ENCODE results near the gene WDR83. TPM values are rescaled to one million over a fixed set of nuclear protein-coding genes. Genes with fewer than 3 reads are reported as not detected.

The WDR83 gene
- total RNA-seq, 2 donors from 2014 or later: 10.1 to 11.6 TPM

DNA sequence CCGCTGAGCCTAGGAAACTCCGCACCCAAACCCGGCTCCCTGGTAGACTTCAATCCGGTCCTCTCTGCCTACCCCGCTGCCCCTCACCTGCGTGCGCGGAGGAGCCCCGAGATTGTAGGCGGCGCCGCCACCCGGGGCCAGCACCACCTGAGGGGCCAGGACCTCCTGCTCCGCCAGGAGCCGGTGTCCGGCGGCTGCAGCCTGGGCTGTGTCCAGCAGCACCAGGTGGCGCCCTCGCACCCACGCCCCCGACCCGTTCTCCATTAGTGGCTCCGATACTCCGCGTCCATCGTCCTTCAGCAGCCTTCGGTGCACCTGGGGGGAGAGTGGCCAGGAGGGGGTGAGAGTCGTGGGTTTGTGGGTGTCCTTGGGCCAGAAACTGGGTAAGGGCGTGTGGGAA lies 18.5 kb upstream of the WDR83 start:
- no peaks in the 10 kb centered on the region for H3K27me3 ChIP-seq
- peak overlapping the region; percentile 36 to 46 for H3K4me3 ChIP-seq
- no peaks in the 10 kb centered on the region for H3K36me3 ChIP-seq
- H3K9me3 ChIP-seq: no peaks in the 10 kb centered on the region
- no peak overlapping the region for H3K27ac ChIP-seq
- H3K4me1 ChIP-seq: peaks cover 0 to 14% of the 10 kb centered on the region in 2 donors
- TF ChIP-seq, protein P1, sequence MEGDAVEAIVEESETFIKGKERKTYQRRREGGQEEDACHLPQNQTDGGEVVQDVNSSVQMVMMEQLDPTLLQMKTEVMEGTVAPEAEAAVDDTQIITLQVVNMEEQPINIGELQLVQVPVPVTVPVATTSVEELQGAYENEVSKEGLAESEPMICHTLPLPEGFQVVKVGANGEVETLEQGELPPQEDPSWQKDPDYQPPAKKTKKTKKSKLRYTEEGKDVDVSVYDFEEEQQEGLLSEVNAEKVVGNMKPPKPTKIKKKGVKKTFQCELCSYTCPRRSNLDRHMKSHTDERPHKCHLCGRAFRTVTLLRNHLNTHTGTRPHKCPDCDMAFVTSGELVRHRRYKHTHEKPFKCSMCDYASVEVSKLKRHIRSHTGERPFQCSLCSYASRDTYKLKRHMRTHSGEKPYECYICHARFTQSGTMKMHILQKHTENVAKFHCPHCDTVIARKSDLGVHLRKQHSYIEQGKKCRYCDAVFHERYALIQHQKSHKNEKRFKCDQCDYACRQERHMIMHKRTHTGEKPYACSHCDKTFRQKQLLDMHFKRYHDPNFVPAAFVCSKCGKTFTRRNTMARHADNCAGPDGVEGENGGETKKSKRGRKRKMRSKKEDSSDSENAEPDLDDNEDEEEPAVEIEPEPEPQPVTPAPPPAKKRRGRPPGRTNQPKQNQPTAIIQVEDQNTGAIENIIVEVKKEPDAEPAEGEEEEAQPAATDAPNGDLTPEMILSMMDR (IDR thresholded peaks at IDR 0.05): peak in 1 of 2 donors; percentile 55
- no peak for DNase-seq (ENCODE audit: low spot score)

DNA sequence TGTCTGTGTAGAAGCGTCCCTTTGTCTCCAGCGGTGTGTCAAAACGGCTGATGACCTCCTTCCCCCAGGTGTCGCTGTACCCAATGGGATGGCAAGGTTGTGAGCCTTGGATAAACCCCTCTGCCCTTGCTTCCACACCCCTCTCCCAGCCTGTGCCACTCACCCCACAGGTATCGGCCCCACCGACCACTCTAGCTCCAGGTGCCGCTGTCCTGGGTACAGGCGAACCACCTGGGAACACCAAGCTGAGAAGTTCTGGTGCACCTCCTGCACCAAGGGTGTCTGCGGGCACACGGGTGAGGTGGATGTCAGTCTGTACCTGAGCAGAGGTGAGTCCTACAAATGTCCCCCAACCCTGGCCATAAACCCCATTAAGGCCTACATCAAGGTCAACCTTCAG lies 16.7 kb upstream of the WDR83 start:
- H3K36me3 ChIP-seq: peaks cover 3% of the 10 kb centered on the region
- H3K27ac ChIP-seq: no peak overlapping the region
- DNase-seq (ENCODE audit: low spot score): no peak
- TF ChIP-seq, protein P1 (IDR thresholded peaks at IDR 0.05): no peak
- peaks cover 0 to 14% of the 10 kb centered on the region in 2 donors for H3K4me1 ChIP-seq
- H3K27me3 ChIP-seq: no peaks in the 10 kb centered on the region
- no peak overlapping the region for H3K4me3 ChIP-seq
- H3K9me3 ChIP-seq: no peaks in the 10 kb centered on the region

DNA sequence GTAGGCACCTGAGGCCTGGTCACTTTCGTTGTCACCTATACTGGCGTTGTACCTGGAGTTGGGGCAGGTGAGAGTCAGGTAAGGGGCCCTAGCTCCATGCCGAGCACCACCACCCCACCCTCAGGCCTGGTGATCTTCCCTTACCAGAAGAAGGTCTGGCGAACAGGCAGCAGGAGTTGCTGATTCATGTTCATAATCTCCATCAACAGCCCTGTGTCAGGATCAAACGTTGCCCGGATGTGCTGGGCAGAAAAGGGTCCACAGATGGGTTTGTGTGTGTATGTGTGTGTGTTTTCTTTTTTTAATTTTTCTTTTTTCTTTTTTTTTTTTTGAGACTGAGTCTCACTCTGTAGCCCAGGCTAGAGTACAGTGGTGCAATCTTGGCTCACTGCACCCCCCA lies 14.4 kb upstream of the WDR83 start:
- H3K4me1 ChIP-seq: peaks cover 0 to 14% of the 10 kb centered on the region in 2 donors
- no peak overlapping the region for H3K27ac ChIP-seq
- peaks cover 17% of the 10 kb centered on the region for H3K36me3 ChIP-seq
- no peaks in the 10 kb centered on the region for H3K27me3 ChIP-seq
- no peaks in the 10 kb centered on the region for H3K9me3 ChIP-seq
- DNase-seq (ENCODE audit: low spot score): no peak
- no peak overlapping the region for H3K4me3 ChIP-seq
- TF ChIP-seq, protein P1 (IDR thresholded peaks at IDR 0.05): no peak

DNA sequence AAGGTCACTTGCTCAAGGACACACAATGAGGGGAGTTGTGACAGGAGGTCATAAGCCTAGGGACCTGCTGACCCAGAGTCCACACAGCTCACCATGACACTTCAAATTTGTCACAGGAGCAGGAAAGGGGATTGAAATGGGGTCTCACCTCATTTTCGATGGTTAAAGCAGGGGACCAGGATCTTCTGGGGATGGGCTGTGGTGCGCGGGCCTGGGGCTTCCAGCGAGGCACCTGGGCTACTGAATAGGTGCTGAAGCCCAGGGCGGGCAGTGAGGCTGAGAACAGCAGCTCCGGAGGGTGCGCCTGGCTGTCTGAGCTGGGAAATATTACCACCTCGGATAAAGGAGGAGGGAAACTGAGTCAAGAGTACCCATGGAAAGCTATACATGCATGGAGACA lies 11.1 kb upstream of the WDR83 start:
- DNase-seq (ENCODE audit: low spot score): no peak
- Histone ChIP-seq H3K36me3 (peaks cover 21% of the 10 kb centered on the region), H3K27me3 (no peaks in the 10 kb centered on the region), H3K4me3 (no peak overlapping the region), H3K27ac (no peak overlapping the region), H3K9me3 (no peaks in the 10 kb centered on the region), H3K4me1 (no peaks in the 10 kb centered on the region)
- TF ChIP-seq, protein P1 (IDR thresholded peaks at IDR 0.05): no peak

DNA sequence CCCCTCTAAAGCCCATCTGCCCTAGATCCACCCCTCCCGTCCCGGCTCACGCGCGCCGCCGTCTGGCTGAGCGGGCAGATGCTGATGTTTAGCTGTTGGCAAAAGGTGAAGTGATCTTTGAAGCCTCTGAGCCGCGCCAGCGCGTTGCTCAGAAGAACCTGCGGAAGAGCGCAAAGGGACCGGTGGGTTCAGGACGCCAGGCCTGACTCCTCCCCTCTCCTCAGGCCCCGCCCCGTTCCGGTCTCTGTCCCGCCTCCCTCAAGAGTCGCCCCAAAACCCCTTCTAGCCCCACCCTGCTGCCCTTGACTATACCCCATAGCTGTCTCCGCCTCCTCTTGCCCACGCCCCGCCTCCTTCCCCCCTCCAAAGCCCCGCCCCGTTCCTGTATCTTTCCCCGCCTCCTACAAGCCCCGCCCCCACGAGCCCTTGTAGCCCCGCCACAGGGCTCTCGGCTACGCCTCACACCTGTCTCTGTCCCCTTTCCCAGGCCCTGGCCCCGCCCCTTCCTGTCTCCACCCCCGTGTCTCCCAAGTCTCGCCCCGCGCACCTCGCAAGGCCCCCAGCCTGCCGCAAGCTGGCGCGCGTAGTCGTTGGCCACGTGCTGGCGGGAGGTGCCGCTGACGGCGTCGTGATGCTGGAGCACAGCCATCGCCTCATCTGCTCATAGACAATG lies 9.6 kb upstream of the WDR83 start:
- H3K4me1 ChIP-seq: no peaks in the 10 kb centered on the region
- H3K27me3 ChIP-seq: no peaks in the 10 kb centered on the region
- TF ChIP-seq, protein P1 (IDR thresholded peaks at IDR 0.05): no peak
- no peak overlapping the region for H3K4me3 ChIP-seq
- H3K27ac ChIP-seq: no peak overlapping the region
- no peak for DNase-seq (ENCODE audit: low spot score)
- H3K9me3 ChIP-seq: no peaks in the 10 kb centered on the region
- H3K36me3 ChIP-seq: peaks cover 34% of the 10 kb centered on the region

DNA sequence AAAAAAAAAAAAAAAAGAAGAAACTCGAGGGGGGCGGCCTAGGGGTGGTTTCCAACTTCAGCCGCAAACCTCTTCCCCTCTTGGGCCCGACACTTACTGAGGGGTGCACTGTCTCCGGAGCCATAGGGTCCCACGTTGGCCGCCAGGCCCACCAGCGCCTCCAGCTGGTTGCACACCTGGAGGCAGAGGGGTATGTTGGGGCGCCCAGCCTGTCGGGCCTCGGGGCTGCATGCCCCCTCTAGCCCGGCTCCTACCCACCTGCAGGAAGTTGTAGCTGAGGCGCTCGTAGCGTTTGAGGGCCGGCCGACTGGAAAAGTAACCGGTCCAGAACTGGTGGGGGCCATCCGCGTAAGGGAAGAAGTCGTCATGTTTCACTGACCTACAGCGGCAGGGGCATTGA lies 8.6 kb upstream of the WDR83 start:
- H3K27ac ChIP-seq: no peak overlapping the region
- H3K4me3 ChIP-seq: no peak overlapping the region
- TF ChIP-seq, protein P1 (IDR thresholded peaks at IDR 0.05): no peak
- H3K4me1 ChIP-seq: no peaks in the 10 kb centered on the region
- no peak for DNase-seq (ENCODE audit: low spot score)
- H3K9me3 ChIP-seq: no peaks in the 10 kb centered on the region
- peaks cover 41% of the 10 kb centered on the region for H3K36me3 ChIP-seq
- no peaks in the 10 kb centered on the region for H3K27me3 ChIP-seq
